GM19438 (cell line): ENCODE measurements around the gene MRPL16.
"Not testable (repeated sequence)": the region's sequence is repeated elsewhere in the genome, so short reads cannot be mapped to it uniquely, and the experiment has no call there.

Experiments
- ATAC-seq: cut with Tn5 transposase; IDR thresholded peaks from one replicate; pipeline ENCODE4 v1.9.1; 2021; ENCODE audit warnings: low read depth; ENCODE audit not compliant: unreplicated experiment

MRPL16 gene

GRCh38 chr11:59813364-59813763, 2.8 kb upstream of the MRPL16 start:
- ATAC-seq = no peak

- ATAC-seq = no peak
These were observed 1.6 kb upstream of the MRPL16 start for GRCh38 chr11:59812220-59812619.

GRCh38 chr11:59810911-59811259, 307 bp upstream of the MRPL16 start:
- no peak for ATAC-seq

- ATAC-seq = no peak
These were observed 3.4 kb downstream of the MRPL16 start for GRCh38 chr11:59807047-59807610.

GRCh38 chr11:59804061-59804460, 6.5 kb downstream of the MRPL16 start:
- ATAC-seq = no peak

- ATAC-seq = no peak
These were observed 7.9 kb downstream of the MRPL16 start for GRCh38 chr11:59802639-59803176.

GRCh38 chr11:59801981-59802638, 8.5 kb downstream of the MRPL16 start:
- ATAC-seq = no peak

GRCh38 chr11:59801160-59801706, 9.3 kb downstream of the MRPL16 start:
- ATAC-seq = no peak

- ATAC-seq = no peak
These were observed 10.1 kb downstream of the MRPL16 start for GRCh38 chr11:59800390-59801025.

GRCh38 chr11:59794417-59794816, 16.2 kb downstream of the MRPL16 start:
- no peak for ATAC-seq

GRCh38 chr11:59792507-59792906, 18.1 kb downstream of the MRPL16 start:
- ATAC-seq = no peak

- ATAC-seq = no peak
These were observed 18.9 kb downstream of the MRPL16 start for GRCh38 chr11:59791639-59792038.

- no peak for ATAC-seq
These were observed 22.8 kb downstream of the MRPL16 start for GRCh38 chr11:59787816-59788215.

GRCh38 chr11:59787255-59787588, 23.4 kb downstream of the MRPL16 start:
- ATAC-seq = no peak

- no peak for ATAC-seq
These were observed 24.8 kb downstream of the MRPL16 start for GRCh38 chr11:59785818-59786217.

GRCh38 chr11:59784441-59784840, 26.1 kb downstream of the MRPL16 start:
- not testable (repeated sequence) for ATAC-seq

- no peak for ATAC-seq
These were observed 26.9 kb downstream of the MRPL16 start for GRCh38 chr11:59783632-59784090.

- ATAC-seq = no peak
These were observed 28.5 kb downstream of the MRPL16 start for GRCh38 chr11:59782080-59782479.

GRCh38 chr11:59779487-59779886, 31.1 kb downstream of the MRPL16 start:
- no peak for ATAC-seq

- ATAC-seq = no peak
These were observed 32.5 kb downstream of the MRPL16 start for GRCh38 chr11:59778122-59778521.

- no peak for ATAC-seq
These were observed 33.5 kb downstream of the MRPL16 start for GRCh38 chr11:59777104-59777503.
